Karpas-422 (cell line): ENCODE measurements around the gene ACKR2. TPM values are rescaled to one million over a fixed set of nuclear protein-coding genes. Genes with fewer than 3 reads are reported as not detected.

Source experiments
- DNase-seq: peaks from one replicate; pipeline ENCODE4 v3.0.0-alpha.2; 2015
- H2AFZ ChIP-seq: fragments of 200-600 bp; sonication (generic); 2 replicates; pipeline ENCODE4 v1.6.1; 2014; ENCODE audit warnings: antibody characterized with exemption, low read length, mixed read lengths
- H3K27ac ChIP-seq: fragments of 200-600 bp; sonication (generic); 2 replicates; pipeline ENCODE4 v1.5.1; 2014; ENCODE audit warnings: mild to moderate bottlenecking, low read length, moderate library complexity
- H3K27me3 ChIP-seq: fragments of 200-600 bp; sonication (generic); 2 replicates; pipeline ENCODE4 v1.6.1; 2014; ENCODE audit warnings: low read length, mixed read lengths
- H3K36me3 ChIP-seq: fragments of 200-600 bp; sonication (generic); 2 replicates; pipeline ENCODE4 v1.6.1; 2014; ENCODE audit warnings: low read length, mixed read lengths; ENCODE audit not compliant: insufficient read depth
- H3K4me1 ChIP-seq: fragments of 200-600 bp; sonication (generic); 2 replicates; pipeline ENCODE4 v1.6.1; 2014; ENCODE audit warnings: mild to moderate bottlenecking, low read length, mixed read lengths
- H3K4me2 ChIP-seq: fragments of 200-600 bp; sonication (generic); 2 replicates; pipeline ENCODE4 v1.6.1; 2014; ENCODE audit warnings: low read length, low read depth, mild to moderate bottlenecking; ENCODE audit not compliant: poor library complexity, severe bottlenecking
- H3K4me3 ChIP-seq: fragments of 200-600 bp; sonication (generic); 2 replicates; pipeline ENCODE4 v1.5.1; 2014; ENCODE audit warnings: mild to moderate bottlenecking, antibody characterized with exemption, low read length, mixed read lengths
- H3K79me2 ChIP-seq: fragments of 200-600 bp; sonication (generic); 2 replicates; pipeline ENCODE4 v1.6.1; 2014; ENCODE audit warnings: mild to moderate bottlenecking, low read length, mixed read lengths
- H3K9ac ChIP-seq: fragments of 200-600 bp; sonication (generic); 2 replicates; pipeline ENCODE4 v1.6.0; 2014; ENCODE audit warnings: low read length
- H3K9me2 ChIP-seq: fragments of 200-600 bp; sonication (generic), shearing (Covaris generic); replicated peaks from 2 replicates; pipeline ENCODE4 v1.6.0; 2014; ENCODE audit warnings: mild to moderate bottlenecking, low read length, moderate library complexity; ENCODE audit not compliant: insufficient read depth
- H3K9me3 ChIP-seq: fragments of 300-700, 200-600 bp; sonication (generic); 2 replicates; pipeline ENCODE4 v1.6.1; 2014; ENCODE audit warnings: low read length, mixed read lengths
- H4K20me1 ChIP-seq: fragments of 200-600 bp; sonication (generic); 2 replicates; pipeline ENCODE4 v1.6.1; 2014; ENCODE audit warnings: mild to moderate bottlenecking, antibody characterized with exemption, low read length, low read depth; ENCODE audit not compliant: insufficient read depth
- total RNA-seq: library from RNA; depleted of rRNA; stranded (reverse); fragments of >200 nt; shearing (Covaris generic); gene quantifications from 2 replicates; pipeline ENCODE4 v1.2.3, GENCODE V29; 2014; ENCODE audit warnings: low replicate concordance

Gene ACKR2
- total RNA-seq, 1 experiment from 2014 or later: 1.9 TPM

DNA sequence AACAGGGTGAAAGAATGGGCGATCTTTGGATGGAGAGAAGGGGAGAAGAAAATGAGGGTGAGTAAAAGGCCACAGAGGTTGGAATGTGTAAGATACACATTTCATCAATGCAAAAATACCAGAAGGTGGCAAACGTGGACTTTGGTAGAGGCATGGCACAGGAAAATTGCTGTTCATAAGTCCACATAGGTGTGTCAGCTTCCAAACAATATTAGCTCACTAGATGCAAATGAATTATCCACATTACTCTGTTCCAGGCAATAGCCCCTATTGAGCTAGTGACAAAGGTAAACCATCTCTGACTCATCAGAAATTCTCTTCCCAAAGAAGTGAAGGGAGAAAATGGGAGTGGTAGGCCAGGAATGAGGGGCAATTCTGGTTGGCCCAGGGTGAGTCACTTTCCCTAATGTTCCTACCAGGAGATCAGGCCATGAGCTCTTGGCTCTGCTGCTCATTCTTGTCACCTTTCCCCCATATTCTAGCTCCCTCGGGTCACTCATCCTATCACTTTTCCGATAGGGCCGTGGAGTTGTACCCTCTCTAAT is 19.9 kb downstream of the ACKR2 start:
- Histone ChIP-seq H2AFZ (no peak overlapping the region), H4K20me1 (no peaks in the 10 kb centered on the region), H3K9ac (no peak overlapping the region), H3K4me3 (no peak overlapping the region), H3K4me1 (no peaks in the 10 kb centered on the region), H3K79me2 (no peaks in the 10 kb centered on the region), H3K9me3 (no peaks in the 10 kb centered on the region), H3K27ac (no peak overlapping the region), H3K4me2 (no peak overlapping the region), H3K36me3 (no peaks in the 10 kb centered on the region), H3K9me2 (no peaks in the 10 kb centered on the region), H3K27me3 (0 out of 2 replicates have a peak, but pooled peaks cover 3% of the 10 kb centered on the region)
- no peak for DNase-seq

GRCh38 chr3:42829628-42830436 is 20.6 kb downstream of the ACKR2 start:
- H3K27me3 ChIP-seq: 0 out of 2 replicates have a peak, but pooled peaks cover under 1% of the 10 kb centered on the region
- H3K9me3 ChIP-seq: no peaks in the 10 kb centered on the region
- no peak overlapping the region for H2AFZ ChIP-seq
- no peak overlapping the region for H3K4me2 ChIP-seq
- no peaks in the 10 kb centered on the region for H4K20me1 ChIP-seq
- no peaks in the 10 kb centered on the region for H3K4me1 ChIP-seq
- no peak for DNase-seq
- H3K27ac ChIP-seq: no peak overlapping the region
- no peaks in the 10 kb centered on the region for H3K9me2 ChIP-seq
- no peaks in the 10 kb centered on the region for H3K79me2 ChIP-seq
- H3K4me3 ChIP-seq: no peak overlapping the region
- H3K9ac ChIP-seq: no peak overlapping the region
- H3K36me3 ChIP-seq: no peaks in the 10 kb centered on the region

GRCh38 chr3:42830437-42831320 is 21.4 kb downstream of the ACKR2 start:
- peak; percentile 71 for DNase-seq
- H3K4me1 ChIP-seq: no peaks in the 10 kb centered on the region
- no peaks in the 10 kb centered on the region for H3K9me2 ChIP-seq
- no peak overlapping the region for H3K9ac ChIP-seq
- no peaks in the 10 kb centered on the region for H4K20me1 ChIP-seq
- H3K4me2 ChIP-seq: no peak overlapping the region
- no peak overlapping the region for H3K4me3 ChIP-seq
- H3K27me3 ChIP-seq: no peaks in the 10 kb centered on the region
- H3K27ac ChIP-seq: no peak overlapping the region
- no peaks in the 10 kb centered on the region for H3K36me3 ChIP-seq
- H3K79me2 ChIP-seq: no peaks in the 10 kb centered on the region
- no peaks in the 10 kb centered on the region for H3K9me3 ChIP-seq
- no peak overlapping the region for H2AFZ ChIP-seq

GRCh38 chr3:42831321-42831713 is 22.1 kb downstream of the ACKR2 start:
- Histone ChIP-seq H3K4me1 (no peaks in the 10 kb centered on the region), H3K79me2 (no peaks in the 10 kb centered on the region), H3K9ac (no peak overlapping the region), H3K9me2 (no peaks in the 10 kb centered on the region), H3K4me3 (no peak overlapping the region), H3K9me3 (no peaks in the 10 kb centered on the region), H3K4me2 (no peak overlapping the region), H3K27ac (no peak overlapping the region), H3K36me3 (no peaks in the 10 kb centered on the region), H4K20me1 (no peaks in the 10 kb centered on the region), H3K27me3 (no peaks in the 10 kb centered on the region), H2AFZ (no peak overlapping the region)
- peak; percentile 93 for DNase-seq

DNA sequence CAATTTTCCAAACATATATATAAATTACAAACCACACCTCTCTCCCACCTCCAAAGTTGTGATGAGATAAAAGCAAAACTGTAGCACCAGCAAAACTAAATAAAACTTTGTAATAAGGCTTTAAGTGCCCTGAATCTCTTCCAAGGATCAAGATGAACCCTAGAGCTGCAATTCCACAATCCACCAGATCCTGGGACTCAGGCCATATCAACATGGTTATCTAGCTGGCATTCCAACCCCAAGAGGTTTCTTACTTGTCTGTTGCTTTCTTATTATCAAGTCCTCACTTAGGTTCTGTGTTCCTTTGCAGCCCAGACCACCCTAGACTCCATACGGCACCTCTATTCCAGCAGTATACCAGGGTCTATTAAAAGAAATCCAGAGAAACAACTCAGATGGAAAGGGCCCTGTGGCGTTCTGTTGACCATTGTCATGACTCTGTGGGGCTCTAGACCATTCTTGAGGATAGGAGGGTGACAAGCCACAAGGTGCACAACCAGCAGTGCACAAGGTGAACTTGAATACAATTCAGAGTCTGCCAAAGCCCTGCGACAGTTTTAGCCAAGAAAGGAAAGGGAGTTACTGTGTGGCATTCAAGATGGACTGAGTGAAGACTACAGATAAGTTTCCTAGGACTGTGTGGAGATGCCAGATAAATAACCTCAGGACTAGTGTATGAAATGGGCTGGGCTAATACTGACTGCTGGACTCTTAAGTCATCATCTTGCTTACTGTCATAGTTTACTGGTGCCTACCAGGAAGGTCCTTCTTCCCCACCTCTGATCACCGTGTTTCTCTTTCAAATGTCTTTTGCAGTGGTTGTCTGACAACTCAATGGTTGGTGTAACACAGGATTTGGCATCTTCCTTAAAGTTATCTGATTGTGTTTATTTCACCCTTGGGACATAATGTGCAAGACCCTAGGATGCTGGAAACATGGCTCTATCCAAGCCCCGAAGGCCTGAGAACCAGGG is 27.2 kb downstream of the ACKR2 start:
- H3K4me3 ChIP-seq: no peak overlapping the region
- no peak overlapping the region for H3K27ac ChIP-seq
- no peaks in the 10 kb centered on the region for H3K27me3 ChIP-seq
- H2AFZ ChIP-seq: no peak overlapping the region
- no peak overlapping the region for H3K9ac ChIP-seq
- no peaks in the 10 kb centered on the region for H3K36me3 ChIP-seq
- H4K20me1 ChIP-seq: no peaks in the 10 kb centered on the region
- no peaks in the 10 kb centered on the region for H3K9me2 ChIP-seq
- no peak overlapping the region for H3K4me2 ChIP-seq
- no peaks in the 10 kb centered on the region for H3K79me2 ChIP-seq
- DNase-seq: no peak
- peaks cover 17% of the 10 kb centered on the region for H3K4me1 ChIP-seq
- H3K9me3 ChIP-seq: no peaks in the 10 kb centered on the region

DNA sequence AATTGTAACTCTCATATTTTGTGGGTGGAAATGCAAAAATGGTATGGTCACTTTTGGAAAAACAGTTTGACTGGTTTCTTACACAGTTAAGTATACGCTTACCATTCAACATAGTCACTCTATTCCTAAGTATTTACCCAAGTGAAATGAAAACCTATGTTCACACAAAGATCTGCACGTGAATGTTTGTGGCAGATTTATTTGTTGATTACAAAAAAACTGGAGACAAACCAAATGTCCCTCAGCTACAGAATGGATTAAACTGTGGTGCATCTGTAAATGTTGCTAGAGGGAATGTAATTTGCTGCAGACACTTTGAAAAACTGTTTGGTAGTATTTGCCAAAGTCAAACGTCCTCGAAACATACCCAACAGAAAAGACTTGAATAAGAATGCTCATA is 29.3 kb downstream of the ACKR2 start:
- no peak for DNase-seq
- Histone ChIP-seq H3K27me3 (no peaks in the 10 kb centered on the region), H3K9ac (no peak overlapping the region), H3K9me2 (no peaks in the 10 kb centered on the region), H3K4me3 (no peak overlapping the region), H4K20me1 (no peaks in the 10 kb centered on the region), H3K4me1 (peaks cover 17% of the 10 kb centered on the region), H3K79me2 (no peaks in the 10 kb centered on the region), H3K4me2 (no peak overlapping the region), H3K36me3 (no peaks in the 10 kb centered on the region), H2AFZ (no peak overlapping the region), H3K9me3 (no peaks in the 10 kb centered on the region), H3K27ac (no peak overlapping the region)

- no peaks in the 10 kb centered on the region for H3K9me3 ChIP-seq
- H3K79me2 ChIP-seq: no peaks in the 10 kb centered on the region
- peaks cover 17% of the 10 kb centered on the region for H3K4me1 ChIP-seq
- H3K4me2 ChIP-seq: peak overlapping the region; percentile 75
- no peak overlapping the region for H3K27ac ChIP-seq
- no peaks in the 10 kb centered on the region for H3K9me2 ChIP-seq
- peak overlapping the region; percentile 64 for H3K9ac ChIP-seq
- H4K20me1 ChIP-seq: no peaks in the 10 kb centered on the region
- H2AFZ ChIP-seq: peak overlapping the region; percentile 91
- DNase-seq: peak; percentile 87
- no peaks in the 10 kb centered on the region for H3K27me3 ChIP-seq
- peak overlapping the region; percentile 55 for H3K4me3 ChIP-seq
- H3K36me3 ChIP-seq: no peaks in the 10 kb centered on the region
These were observed 30.4 kb downstream of the ACKR2 start for GRCh38 chr3:42839616-42840015.
